Ascending aorta (tissue), 2 donors: Measurements from ENCODE around the gene ADGRL3. TPM values are rescaled to one million over a fixed set of nuclear protein-coding genes. Genes with fewer than 3 reads are reported as not detected.

Experiments used
- DNase-seq, 2 donors: peaks; one replicate each; pipeline ENCODE4 v3.0.0-alpha.2; 2019; ENCODE audit warnings: low spot score in 2 of 2
- H3K27ac ChIP-seq, 2 donors: fragments of 200-600 bp; sonication (generic); one replicate each; pipeline ENCODE4 v1.5.1; 2016 to 2017; ENCODE audit warnings: mild to moderate bottlenecking in 1 of 2
- H3K27me3 ChIP-seq: fragments of 200-600 bp; sonication (generic); one replicate; pipeline ENCODE4 v1.5.1; 2017
- H3K36me3 ChIP-seq, 2 donors: fragments of 200-600 bp; sonication (generic); one replicate each; pipeline ENCODE4 v1.5.1; 2016
- H3K4me1 ChIP-seq, 2 donors: fragments of 200-600 bp; sonication (generic); one replicate each; pipeline ENCODE4 v1.5.1; 2016 to 2017; ENCODE audit warnings: mild to moderate bottlenecking in 1 of 2
- H3K4me3 ChIP-seq, 2 donors: fragments of 200-600 bp; sonication (generic); one replicate each; pipeline ENCODE4 v1.5.1; 2016 to 2017; ENCODE audit warnings: mild to moderate bottlenecking in 1 of 2
- H3K9me3 ChIP-seq, 2 donors: fragments of 200-600 bp; sonication (generic); one replicate each; pipeline ENCODE4 v1.5.1; 2016
- intact Hi-C: fragments of 100-400 bp; cut with DNase I; formaldehyde crosslinking; loops from one replicate; pipeline ENCODE4 v1.15.1; 2023
- total RNA-seq: library from RNA; depleted of rRNA; stranded (reverse); fragments of >200 nt; gene quantifications from one replicate; pipeline ENCODE4 v1.1.0, GENCODE V29; 2016
- TF ChIP-seq, protein P1 (sequence below), 3 experiments: fragments of 200-600 bp in 2 of 3; fragments of 450-650 bp in 1 of 3; sonication (generic) in 2 of 3; IDR thresholded peaks; one replicate each; pipeline ENCODE4 v1.5.1; 2016 to 2019; ENCODE audit warnings: antibody characterized with exemption in 3 of 3, mild to moderate bottlenecking in 1 of 3, moderate library complexity in 1 of 3

The ADGRL3 gene
- total RNA-seq, 1 donor from 2014 or later, result 22.2 TPM

DNA sequence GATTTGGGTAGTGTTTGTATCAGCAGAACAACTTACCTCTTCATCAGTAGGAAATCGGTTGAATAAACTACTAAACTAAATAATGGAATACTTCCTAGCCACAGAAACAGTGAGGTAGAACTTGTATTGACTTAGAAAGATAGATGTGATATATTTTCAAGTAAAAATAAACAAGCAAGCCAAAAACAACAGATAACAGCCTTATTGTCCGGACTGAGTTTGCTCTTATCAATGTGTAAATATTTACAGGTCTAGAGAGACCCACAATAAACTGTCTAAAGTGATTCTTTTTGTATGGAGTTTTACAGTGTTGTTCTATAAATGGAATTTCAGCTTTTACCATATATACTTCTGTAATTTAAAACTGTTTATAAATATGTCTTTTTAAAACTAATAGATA, 721.8 kb downstream of the ADGRL3 start:
- Histone ChIP-seq H3K36me3 (no peaks in the 10 kb centered on the region), H3K4me1 (no peaks in the 10 kb centered on the region), H3K9me3 (no peaks in the 10 kb centered on the region), H3K27me3 (no peaks in the 10 kb centered on the region), H3K27ac (no peak overlapping the region), H3K4me3 (no peak overlapping the region)
- DNase-seq, result no peak
- TF ChIP-seq, protein P1, sequence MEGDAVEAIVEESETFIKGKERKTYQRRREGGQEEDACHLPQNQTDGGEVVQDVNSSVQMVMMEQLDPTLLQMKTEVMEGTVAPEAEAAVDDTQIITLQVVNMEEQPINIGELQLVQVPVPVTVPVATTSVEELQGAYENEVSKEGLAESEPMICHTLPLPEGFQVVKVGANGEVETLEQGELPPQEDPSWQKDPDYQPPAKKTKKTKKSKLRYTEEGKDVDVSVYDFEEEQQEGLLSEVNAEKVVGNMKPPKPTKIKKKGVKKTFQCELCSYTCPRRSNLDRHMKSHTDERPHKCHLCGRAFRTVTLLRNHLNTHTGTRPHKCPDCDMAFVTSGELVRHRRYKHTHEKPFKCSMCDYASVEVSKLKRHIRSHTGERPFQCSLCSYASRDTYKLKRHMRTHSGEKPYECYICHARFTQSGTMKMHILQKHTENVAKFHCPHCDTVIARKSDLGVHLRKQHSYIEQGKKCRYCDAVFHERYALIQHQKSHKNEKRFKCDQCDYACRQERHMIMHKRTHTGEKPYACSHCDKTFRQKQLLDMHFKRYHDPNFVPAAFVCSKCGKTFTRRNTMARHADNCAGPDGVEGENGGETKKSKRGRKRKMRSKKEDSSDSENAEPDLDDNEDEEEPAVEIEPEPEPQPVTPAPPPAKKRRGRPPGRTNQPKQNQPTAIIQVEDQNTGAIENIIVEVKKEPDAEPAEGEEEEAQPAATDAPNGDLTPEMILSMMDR (IDR thresholded peaks at IDR 0.05), result no peak
- intact Hi-C loops, result no loop called here

DNA sequence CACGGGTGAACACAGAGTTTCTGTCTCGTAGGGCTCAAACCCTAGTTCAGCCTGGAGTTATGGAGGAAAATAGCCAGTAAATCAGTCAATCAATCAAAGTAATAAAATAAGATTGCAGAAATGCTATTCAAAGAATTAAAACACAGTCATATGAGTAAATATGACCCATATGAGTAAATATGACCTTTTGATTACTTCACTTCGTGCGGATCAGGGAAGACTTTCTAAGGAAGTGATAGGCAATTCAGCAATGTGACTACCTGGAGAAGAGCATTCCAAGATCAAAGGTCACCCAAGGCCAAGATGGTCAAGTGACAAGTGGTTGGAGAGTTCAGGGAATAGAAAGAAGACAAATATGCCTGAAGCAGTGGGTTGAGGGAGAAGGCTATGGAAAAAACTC, 722.6 kb downstream of the ADGRL3 start:
- TF ChIP-seq, protein P1 (IDR thresholded peaks at IDR 0.05), result no peak
- Histone ChIP-seq H3K27me3 (no peaks in the 10 kb centered on the region), H3K36me3 (no peaks in the 10 kb centered on the region), H3K9me3 (no peaks in the 10 kb centered on the region), H3K4me3 (no peak overlapping the region), H3K27ac (no peak overlapping the region), H3K4me1 (no peaks in the 10 kb centered on the region)
- intact Hi-C loops, result no loop called here
- DNase-seq, result no peak

GRCh38 chr4:61923179-61923578, 723.1 kb downstream of the ADGRL3 start:
- Histone ChIP-seq H3K27me3 (no peaks in the 10 kb centered on the region), H3K27ac (no peak overlapping the region), H3K36me3 (no peaks in the 10 kb centered on the region), H3K9me3 (no peaks in the 10 kb centered on the region), H3K4me3 (no peak overlapping the region), H3K4me1 (no peaks in the 10 kb centered on the region)
- intact Hi-C loops, result no loop called here
- TF ChIP-seq, protein P1 (IDR thresholded peaks at IDR 0.05), result no peak
- DNase-seq, result no peak

- TF ChIP-seq, protein P1 (IDR thresholded peaks at IDR 0.05), result no peak
- H3K36me3 ChIP-seq, result no peaks in the 10 kb centered on the region
- H3K9me3 ChIP-seq, result no peaks in the 10 kb centered on the region
- H3K4me3 ChIP-seq, result no peak overlapping the region
- no peak overlapping the region for H3K27ac ChIP-seq
- no peak for DNase-seq
- no peaks in the 10 kb centered on the region for H3K27me3 ChIP-seq
- intact Hi-C loops, result no loop called here
- H3K4me1 ChIP-seq, result no peaks in the 10 kb centered on the region
These were observed 724.0 kb downstream of the ADGRL3 start for GRCh38 chr4:61924131-61924530.

- Histone ChIP-seq H3K4me3 (no peak overlapping the region), H3K4me1 (no peaks in the 10 kb centered on the region), H3K9me3 (no peaks in the 10 kb centered on the region), H3K27me3 (no peaks in the 10 kb centered on the region), H3K27ac (no peak overlapping the region), H3K36me3 (peaks cover 0 to 2% of the 10 kb centered on the region in 2 donors)
- no peak for DNase-seq
- TF ChIP-seq, protein P1 (IDR thresholded peaks at IDR 0.05), result no peak
- intact Hi-C loops, result no loop called here
These were observed 733.4 kb downstream of the ADGRL3 start for GRCh38 chr4:61933527-61933926.

DNA sequence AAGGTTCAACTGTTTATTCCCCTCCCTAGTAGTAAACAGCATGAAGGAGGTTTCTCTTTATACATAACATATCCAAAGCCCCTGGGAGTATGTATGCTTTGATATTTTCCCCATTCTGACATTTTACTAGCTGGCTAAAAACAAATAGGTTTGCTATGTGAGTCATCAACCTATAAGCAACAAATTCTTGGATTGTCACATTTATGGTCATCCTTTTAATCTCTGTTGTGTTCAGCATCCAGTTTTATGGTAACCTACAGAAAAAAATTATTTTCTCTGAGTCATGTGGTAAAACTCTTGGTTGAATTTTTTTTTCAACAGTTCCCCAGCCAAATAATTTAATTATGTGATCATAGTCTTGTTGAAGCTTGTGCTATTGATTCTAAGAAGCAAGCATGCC, 734.1 kb downstream of the ADGRL3 start:
- Histone ChIP-seq H3K4me1 (no peaks in the 10 kb centered on the region), H3K27ac (no peak overlapping the region), H3K4me3 (no peak overlapping the region), H3K36me3 (peaks cover 0 to 2% of the 10 kb centered on the region in 2 donors), H3K27me3 (no peaks in the 10 kb centered on the region), H3K9me3 (no peaks in the 10 kb centered on the region)
- DNase-seq, result no peak
- TF ChIP-seq, protein P1 (IDR thresholded peaks at IDR 0.05), result no peak
- intact Hi-C loops, result no loop called here
